IMR-90 (cell line): Measurements from ENCODE around the gene ZNF74. TPM values are rescaled to one million over a fixed set of nuclear protein-coding genes. Genes with fewer than 3 reads are reported as not detected.

Source experiments
- ATAC-seq: fragments of 200-7000 bp; cut with Tn5 transposase; 2 replicates; pipeline ENCODE4 v1.9.1; 2020; ENCODE audit warnings: low read depth, mild to moderate bottlenecking, moderate library complexity
- BruUV-seq: library from RNA; stranded (reverse); fragments of 400-500 nt; replicated peaks from 2 replicates; lab custom pipeline; 2021; lab: Mats Ljungman, UMichigan
- CTCF ChIA-PET: fragments of 300-600 bp; formaldehyde crosslinking; extraction: SDS; loops from one replicate; lab custom pipeline; 2021; ENCODE audit warnings: antibody characterized with exemption; lab: Yijun Ruan, JAX
- POLR2A ChIA-PET: fragments of 300-600 bp; sonication (Branson Sonifier 250); formaldehyde crosslinking; loops from one replicate; lab custom pipeline; 2022; ENCODE audit warnings: antibody characterized with exemption; ENCODE audit not compliant: unreplicated experiment; lab: Charles Lee
- DNase-seq: peaks from one replicate; pipeline ENCODE4 v3.0.0; 2013
- H2AFZ ChIP-seq: replicated peaks from 2 replicates; pipeline ENCODE3; 2013; ENCODE audit warnings: low read length, mild to moderate bottlenecking; ENCODE audit not compliant: poor library complexity
- H2AK5ac ChIP-seq: 2 replicates; pipeline ENCODE4 v1.6.1; 2013; ENCODE audit warnings: low read depth, low read length, inconsistent platforms
- H2AK9ac ChIP-seq: replicated peaks from 2 replicates; pipeline ENCODE3; 2013; ENCODE audit warnings: mild to moderate bottlenecking, low read depth, low read length, moderate library complexity; ENCODE audit not compliant: poor library complexity
- H2BK120ac ChIP-seq: 2 replicates; pipeline ENCODE4 v1.6.1; 2013; ENCODE audit warnings: low read depth, low read length, inconsistent platforms
- H2BK15ac ChIP-seq: 3 replicates; pipeline ENCODE4 v1.6.1; 2013; ENCODE audit warnings: low read depth, low read length, inconsistent platforms
- H2BK20ac ChIP-seq: 2 replicates; pipeline ENCODE4 v1.6.1; 2013; ENCODE audit warnings: low read depth, mild to moderate bottlenecking, inconsistent platforms, low read length, moderate library complexity
- H2BK5ac ChIP-seq: 2 replicates; pipeline ENCODE4 v1.6.1; 2013; ENCODE audit warnings: mild to moderate bottlenecking, low read depth, low read length, inconsistent platforms; ENCODE audit not compliant: poor library complexity, severe bottlenecking
- H3K14ac ChIP-seq: replicated peaks from 2 replicates; pipeline ENCODE4 v1.6.1; 2013; ENCODE audit warnings: low read depth, low read length, inconsistent platforms
- H3K18ac ChIP-seq: 2 replicates; pipeline ENCODE4 v1.6.1; 2013; ENCODE audit warnings: low read depth, low read length, control low read depth
- H3K23ac ChIP-seq: 2 replicates; pipeline ENCODE4 v1.6.1; 2013; ENCODE audit warnings: low read depth, low read length, inconsistent platforms
- H3K27ac ChIP-seq: 2 replicates; pipeline ENCODE4 v1.5.1; 2013; ENCODE audit warnings: mild to moderate bottlenecking, control low read depth, low read length; ENCODE audit not compliant: insufficient read depth
- H3K27me3 ChIP-seq: 2 replicates; pipeline ENCODE4 v1.6.1; 2013; ENCODE audit warnings: low read length; ENCODE audit not compliant: control insufficient read depth, insufficient read depth
- H3K36me3 ChIP-seq: 2 replicates; pipeline ENCODE4 v1.6.1; 2013; ENCODE audit warnings: low read length, mixed read lengths; ENCODE audit not compliant: control insufficient read depth, insufficient read depth
- H3K4ac ChIP-seq: 2 replicates; pipeline ENCODE4 v1.6.1; 2013; ENCODE audit warnings: low read depth, low read length, inconsistent platforms
- H3K4me1 ChIP-seq: 2 replicates; pipeline ENCODE4 v1.6.1; 2013; ENCODE audit warnings: low read length, mixed read lengths; ENCODE audit not compliant: control insufficient read depth, insufficient read depth
- H3K4me2 ChIP-seq: 2 replicates; pipeline ENCODE4 v1.6.1; 2013; ENCODE audit warnings: low read depth, mild to moderate bottlenecking, control low read depth, low read length, moderate library complexity
- H3K4me3 ChIP-seq: 2 replicates; pipeline ENCODE4 v1.5.1; 2013; ENCODE audit warnings: low read depth, mild to moderate bottlenecking, control low read depth, low read length, moderate library complexity; ENCODE audit not compliant: insufficient read depth
- H3K56ac ChIP-seq: 2 replicates; pipeline ENCODE4 v1.6.1; 2013; ENCODE audit warnings: low read length, inconsistent platforms; ENCODE audit not compliant: insufficient read depth; ENCODE audit errors: extremely low read depth
- H3K79me1 ChIP-seq, 2 experiments: 2 replicates each; pipeline ENCODE4 v1.6.1; 2013; ENCODE audit warnings: low read length in 2 of 2, inconsistent platforms in 1 of 2, low read depth in 1 of 2
- H3K9ac ChIP-seq: 2 replicates; pipeline ENCODE4 v1.6.1; 2013; ENCODE audit warnings: low read depth, low read length, control low read depth
- H3K9me1 ChIP-seq: 2 replicates; pipeline ENCODE4 v1.6.1; 2013; ENCODE audit warnings: low read length, inconsistent platforms; ENCODE audit not compliant: insufficient read depth
- H3K9me3 ChIP-seq: 2 replicates; pipeline ENCODE4 v1.6.1; 2013; ENCODE audit warnings: low read length; ENCODE audit not compliant: control insufficient read depth, insufficient read depth
- H4K20me1 ChIP-seq: 2 replicates; pipeline ENCODE4 v1.6.1; 2013; ENCODE audit warnings: low read length, inconsistent platforms; ENCODE audit not compliant: insufficient read depth
- H4K5ac ChIP-seq: 2 replicates; pipeline ENCODE4 v1.6.1; 2013; ENCODE audit warnings: mild to moderate bottlenecking, low read depth, low read length, control low read depth
- H4K8ac ChIP-seq, 2 experiments: 2 replicates each; pipeline ENCODE4 v1.6.1; 2013; ENCODE audit warnings: low read depth in 2 of 2, low read length in 2 of 2, control low read depth in 1 of 2, inconsistent platforms in 1 of 2
- H4K91ac ChIP-seq: 2 replicates; pipeline ENCODE4 v1.6.1; 2013; ENCODE audit warnings: low read depth, low read length, inconsistent platforms; ENCODE audit not compliant: insufficient read depth
- BHLHE40 ChIP-seq: fragments of 150-350 bp; IDR thresholded peaks from 2 replicates; pipeline ENCODE4 v1.6.1; 2016; ENCODE audit warnings: mild to moderate bottlenecking, low read depth, low read length
- CEBPB ChIP-seq: IDR thresholded peaks from 2 replicates; pipeline ENCODE4 v1.6.1; 2012; ENCODE audit warnings: low read depth, low read length, improper control_type of control experiment
- CHD1 ChIP-seq: IDR thresholded peaks from 2 replicates; pipeline ENCODE4 v1.6.1; 2012; ENCODE audit warnings: low read depth, low read length, improper control_type of control experiment
- ELK1 ChIP-seq: fragments of 150-350 bp; IDR thresholded peaks from 2 replicates; pipeline ENCODE4 v1.6.1; 2016; ENCODE audit warnings: low read depth, mild to moderate bottlenecking, low read length, moderate library complexity, borderline replicate concordance
- MAZ ChIP-seq: IDR thresholded peaks from 2 replicates; pipeline ENCODE4 v1.6.1; 2012; ENCODE audit warnings: low read depth, mild to moderate bottlenecking, low read length, improper control_type of control experiment, moderate library complexity, borderline replicate concordance
- MXI1 ChIP-seq: IDR thresholded peaks from 2 replicates; pipeline ENCODE4 v1.6.1; 2012; ENCODE audit warnings: low read depth, mild to moderate bottlenecking, low read length, moderate library complexity, borderline replicate concordance
- POLR2A ChIP-seq: IDR thresholded peaks from 2 replicates; pipeline ENCODE4 v1.6.1; 2012; ENCODE audit warnings: mild to moderate bottlenecking, low read depth, low read length
- RCOR1 ChIP-seq: IDR thresholded peaks from 2 replicates; pipeline ENCODE4 v1.6.1; 2012; ENCODE audit warnings: mild to moderate bottlenecking, low read length, improper control_type of control experiment; ENCODE audit not compliant: insufficient replicate concordance
- WGBS, 2 experiments: methylation state at CpG; one replicate each; pipeline versions ENCODE4 v1.1.5 to v1.1.7; 2013; ENCODE audit warnings: missing lambda C conversion rate in 2 of 2; ENCODE audit not compliant: insufficient read length in 1 of 2; ENCODE audit errors: extremely low coverage in 2 of 2; 5-methylcytosine and 5-hydroxymethylcytosine counted together
- dilution Hi-C: fragments of 300-500 bp; cut with HindIII; formaldehyde crosslinking; loops from one replicate; pipeline ENCODE4 v1.14.3; 2018; ENCODE audit warnings: low sequenced_read_pairs; ENCODE audit not compliant: unreplicated experiment
- in situ Hi-C: fragments of 300-500 bp; cut with MboI; formaldehyde crosslinking; loops from 3 replicates; pipeline ENCODE4 v1.14.3; 2019; ENCODE audit warnings: low sequenced_read_pairs, inconsistent platforms, mixed read lengths
- intact Hi-C: fragments of 100-400 bp; cut with micrococcal nuclease; formaldehyde crosslinking; loops from 2 replicates; pipeline ENCODE4 v1.10.0; 2022
- polyA plus RNA-seq, 3 experiments: library from polyadenylated mRNA; depleted of rRNA; stranded (reverse); fragments of >200 nt; gene quantifications; 2 replicates each; pipeline ENCODE4 v1.2.3, GENCODE V29; 2012; ENCODE audit warnings: low replicate concordance in 1 of 3
- total RNA-seq: library from RNA; depleted of rRNA; stranded (reverse); fragments of >200 nt; gene quantifications from 2 replicates; pipeline ENCODE4 v1.2.3, GENCODE V29; 2012

ZNF74 gene
- total and polyA plus RNA-seq, 2 of the 4 experiments (the other 2 are of a cell fraction) = 7.5 to 8.4 TPM

GRCh38 chr22:20401376-20402014 lies 7.5 kb downstream of the ZNF74 start:
- POLR2A ChIA-PET = no interaction called here
- H3K4me3 ChIP-seq = no peak overlapping the region
- H4K20me1 ChIP-seq = no peaks in the 10 kb centered on the region
- no peak overlapping the region for H3K9ac ChIP-seq
- H2BK20ac ChIP-seq = no peak overlapping the region
- H4K8ac ChIP-seq = no peak overlapping the region
- CTCF ChIA-PET = no interaction called here
- no peak overlapping the region for H2AK9ac ChIP-seq
- H4K91ac ChIP-seq = no peak overlapping the region
- H3K14ac ChIP-seq = no peak overlapping the region
- intact Hi-C loops (no loop called here), in situ Hi-C loops (no loop called here), dilution Hi-C loops (no loop called here)
- H4K5ac ChIP-seq = no peak overlapping the region
- H3K36me3 ChIP-seq = peaks cover 39% of the 10 kb centered on the region
- no peak overlapping the region for H3K4ac ChIP-seq
- H2AK5ac ChIP-seq = no peak overlapping the region
- H2BK120ac ChIP-seq = no peak overlapping the region
- peaks cover 19% of the 10 kb centered on the region for H3K9me1 ChIP-seq
- no peak overlapping the region for H3K18ac ChIP-seq
- no peak overlapping the region for H2BK5ac ChIP-seq
- H2BK15ac ChIP-seq = no peak overlapping the region
- no peak overlapping the region for H3K23ac ChIP-seq
- H3K56ac ChIP-seq = no peak overlapping the region
- DNase-seq (no peak), ATAC-seq (no peak)
- peaks cover 18 to 29% of the 10 kb centered on the region in 2 experiments for H3K79me1 ChIP-seq
- H3K27me3 ChIP-seq = no peaks in the 10 kb centered on the region
- 97% methylated on average over 7 of the region's 13 CpGs; no CpG with 5 or more reads in 1 of the 2 experiments for WGBS, 2 experiments
- no peaks in the 10 kb centered on the region for H3K4me1 ChIP-seq
- H3K27ac ChIP-seq = no peak overlapping the region
- BruUV-seq = no TSS peak
- H3K9me3 ChIP-seq = no peaks in the 10 kb centered on the region
- H3K4me2 ChIP-seq = no peak overlapping the region
- no peak overlapping the region for H2AFZ ChIP-seq
- TF ChIP-seq MXI1 (no peak), POLR2A (no peak), BHLHE40 (no peak), CEBPB (no peak), CHD1 (no peak), RCOR1 (no peak), ELK1 (no peak), MAZ (no peak)
